ENCODE measurements around the gene SHISA7. TPM values are rescaled to one million over a fixed set of nuclear protein-coding genes. Genes with fewer than 3 reads are reported as not detected.

SHISA7 gene
- total RNA-seq, 4 donors from 2014 or later: under 0.01 to 0.13 TPM; not detected in 2

- no peak for TF ChIP-seq CTCF (IDR thresholded peaks at IDR 0.05)
- no peak for TF ChIP-seq POLR2A (IDR thresholded peaks at IDR 0.05; ENCODE audit: low read depth)
- TF ChIP-seq EP300 (IDR thresholded peaks at IDR 0.05): no peak
- no peak for TF ChIP-seq POLR2AphosphoS5 (IDR thresholded peaks at IDR 0.05)
- H3K27me3 ChIP-seq: no peaks in the 10 kb centered on the region
- H3K4me1 ChIP-seq: peaks cover 14 to 40% (median 32%) of the 10 kb centered on the region in 4 donors
- H3K9me3 ChIP-seq: no peaks in the 10 kb centered on the region
- intact Hi-C loops (cut with DNase I): no loop called here
- H3K27ac ChIP-seq (replicated peaks in 1 of 4): no peak overlapping the region
- whole genome bisulfite sequencing: 61% methylated on average over 18 of the region's 18 CpGs
- H3K36me3 ChIP-seq: peaks cover 3 to 47% (median 34%) of the 10 kb centered on the region in 4 donors
- no peak overlapping the region for H3K4me3 ChIP-seq
- no peak for DNase-seq (ENCODE audit: extremely low spot score)
These were observed 50.0 kb downstream of the SHISA7 start for GRCh38 chr19:55392820-55393761.

- intact Hi-C loops (cut with DNase I): no loop called here
- TF ChIP-seq CTCF (IDR thresholded peaks at IDR 0.05) (no peak), POLR2AphosphoS5 (IDR thresholded peaks at IDR 0.05) (peak in 1 of 2 donors; percentile 18)
- peaks cover 8 to 58% (median 45%) of the 10 kb centered on the region in 4 donors for H3K36me3 ChIP-seq
- H3K4me3 ChIP-seq: no peak overlapping the region
- H3K27ac ChIP-seq (replicated peaks in 1 of 4): no peak overlapping the region
- WGBS: 76% methylated on average over 18 of the region's 18 CpGs
- H3K27me3 ChIP-seq: no peaks in the 10 kb centered on the region
- no peaks in the 10 kb centered on the region for H3K9me3 ChIP-seq
- peaks cover 26 to 51% (median 44%) of the 10 kb centered on the region in 4 donors for H3K4me1 ChIP-seq
- DNase-seq (ENCODE audit: extremely low spot score): no peak
These were observed 51.1 kb downstream of the SHISA7 start for GRCh38 chr19:55391702-55392615.

- H3K4me1 ChIP-seq: peaks cover 32 to 58% (median 50%) of the 10 kb centered on the region in 4 donors
- H3K9me3 ChIP-seq: no peaks in the 10 kb centered on the region
- H3K27me3 ChIP-seq: no peaks in the 10 kb centered on the region
- H3K27ac ChIP-seq (replicated peaks in 1 of 4): no peak overlapping the region
- H3K36me3 ChIP-seq: peaks cover 8 to 61% (median 49%) of the 10 kb centered on the region in 4 donors
- intact Hi-C loops (cut with DNase I): no loop called here
- TF ChIP-seq POLR2AphosphoS5 (IDR thresholded peaks at IDR 0.05) (no peak), EP300 (IDR thresholded peaks at IDR 0.05) (no peak), POLR2A (IDR thresholded peaks at IDR 0.05; ENCODE audit: low read depth) (no peak), CTCF (IDR thresholded peaks at IDR 0.05) (no peak)
- no peak overlapping the region for H3K4me3 ChIP-seq
- 94% methylated on average over 3 of the region's 12 CpGs for WGBS
- DNase-seq (ENCODE audit: extremely low spot score): no peak
These were observed 51.9 kb downstream of the SHISA7 start for GRCh38 chr19:55391191-55391670.

- Histone ChIP-seq H3K27me3 (no peaks in the 10 kb centered on the region), H3K4me3 (no peak overlapping the region), H3K9me3 (no peaks in the 10 kb centered on the region), H3K27ac (replicated peaks in 1 of 4) (peak overlapping the region in 1 of 4 donors; percentile 24), H3K36me3 (peaks cover 8 to 61% (median 49%) of the 10 kb centered on the region in 4 donors), H3K4me1 (peaks cover 32 to 60% (median 50%) of the 10 kb centered on the region in 4 donors)
- intact Hi-C loops (cut with DNase I): no loop called here
- no peak for TF ChIP-seq CTCF (IDR thresholded peaks at IDR 0.05)
- no peak for TF ChIP-seq EP300 (IDR thresholded peaks at IDR 0.05)
- no peak for TF ChIP-seq POLR2AphosphoS5 (IDR thresholded peaks at IDR 0.05)
- no peak for TF ChIP-seq POLR2A (IDR thresholded peaks at IDR 0.05; ENCODE audit: low read depth)
- DNase-seq (ENCODE audit: extremely low spot score): no peak
- WGBS: 80% methylated on average over 7 of the region's 7 CpGs
These were observed 52.6 kb downstream of the SHISA7 start for GRCh38 chr19:55390461-55390880.

All from esophagus muscularis mucosa (tissue), 4 donors.